Inferior parietal cortex (tissue), 1 donor: ENCODE results near the gene HAUS1.
"Not testable (repeated sequence)": the region's sequence is repeated elsewhere in the genome, so short reads cannot be mapped to it uniquely, and the experiment has no call there.

Source experiments
- DNase-seq: peaks from one replicate; pipeline ENCODE4 v3.0.0-alpha.2; 2016; ENCODE audit errors: extremely low spot score

The HAUS1 gene

GRCh38 chr18:46156843-46157242 is 52.7 kb downstream of the HAUS1 start:
- DNase-seq = no peak

GRCh38 chr18:46158499-46158898 is 54.3 kb downstream of the HAUS1 start:
- DNase-seq = no peak

GRCh38 chr18:46160050-46160798 is 56.0 kb downstream of the HAUS1 start:
- no peak for DNase-seq

- not testable (repeated sequence) for DNase-seq
Measured at GRCh38 chr18:46160840-46161239, 56.7 kb downstream of the HAUS1 start.

- no peak for DNase-seq
Measured at GRCh38 chr18:46161703-46162396, 57.7 kb downstream of the HAUS1 start.

GRCh38 chr18:46163091-46163490 is 58.9 kb downstream of the HAUS1 start:
- DNase-seq = no peak

GRCh38 chr18:46163941-46164499 is 59.8 kb downstream of the HAUS1 start:
- DNase-seq = no peak

- not testable (repeated sequence) for DNase-seq
Measured at GRCh38 chr18:46164502-46164901, 60.3 kb downstream of the HAUS1 start.

GRCh38 chr18:46164920-46165319 is 60.7 kb downstream of the HAUS1 start:
- DNase-seq = no peak

GRCh38 chr18:46166261-46166970 is 62.2 kb downstream of the HAUS1 start:
- DNase-seq = no peak

GRCh38 chr18:46167971-46168370 is 63.8 kb downstream of the HAUS1 start:
- DNase-seq = no peak

- DNase-seq = no peak
Measured at GRCh38 chr18:46169464-46169941, 65.3 kb downstream of the HAUS1 start.

- no peak for DNase-seq
Measured at GRCh38 chr18:46171331-46171730, 67.1 kb downstream of the HAUS1 start.

GRCh38 chr18:46173393-46174341 is 69.5 kb downstream of the HAUS1 start:
- DNase-seq = peak; percentile 92

GRCh38 chr18:46174342-46175041 is 70.3 kb downstream of the HAUS1 start:
- DNase-seq = no peak

GRCh38 chr18:46176001-46176400 is 71.8 kb downstream of the HAUS1 start:
- no peak for DNase-seq
